Thyroid gland (tissue), 4 donors: ENCODE measurements around the gene BUD13. TPM values are rescaled to one million over a fixed set of nuclear protein-coding genes. Genes with fewer than 3 reads are reported as not detected.

Source experiments
- DNase-seq, 2 donors: peaks; one replicate each; pipeline ENCODE4 v3.0.0-alpha.2; 2019
- H3K27ac ChIP-seq, 3 donors: fragments of 200-600 bp; sonication (generic); 1 replicate in 2 of 3; 2 replicates in 1 of 3; pipeline ENCODE4 v1.5.1; 2016 to 2019; ENCODE audit warnings: mild to moderate bottlenecking in 1 of 3, moderate library complexity in 1 of 3
- H3K27me3 ChIP-seq: fragments of 200-600 bp; sonication (generic); one replicate; pipeline ENCODE4 v1.5.1; 2019
- H3K36me3 ChIP-seq, 2 donors: fragments of 200-600 bp; sonication (generic); one replicate each; pipeline ENCODE4 v1.5.1; 2016 to 2019
- H3K4me1 ChIP-seq, 2 donors: fragments of 200-600 bp; sonication (generic); one replicate each; pipeline ENCODE4 v1.5.1; 2017 to 2019
- H3K4me3 ChIP-seq, 3 donors: fragments of 200-600 bp; sonication (generic); replicated peaks in 1 of 3; 1 replicate in 2 of 3; 2 replicates in 1 of 3; pipeline ENCODE4 v1.5.1; 2016; ENCODE audit warnings: mild to moderate bottlenecking in 1 of 3
- H3K9me3 ChIP-seq: fragments of 200-600 bp; sonication (generic); one replicate; pipeline ENCODE4 v1.5.1; 2017
- CTCF ChIP-seq, 6 experiments: fragments of 200-600 bp in 3 of 6; fragments of 450-650 bp in 3 of 6; sonication (generic) in 3 of 6; IDR thresholded peaks; one replicate each; pipeline ENCODE4 v1.5.1; 2016 to 2019; ENCODE audit warnings: antibody characterized with exemption in 6 of 6, mild to moderate bottlenecking in 2 of 6, inconsistent platforms in 1 of 6, moderate library complexity in 1 of 6
- POLR2A ChIP-seq, 2 donors: fragments of 450-650 bp; IDR thresholded peaks; one replicate each; pipeline ENCODE4 v1.6.1; 2017; ENCODE audit warnings: antibody characterized with exemption in 2 of 2, mild to moderate bottlenecking in 2 of 2, moderate library complexity in 1 of 2
- WGBS, 2 donors: methylation state at CpG; one replicate each; pipeline ENCODE4 v1.1.5; 2017; 5-methylcytosine and 5-hydroxymethylcytosine counted together
- intact Hi-C: fragments of 100-400 bp; cut with DNase I; formaldehyde crosslinking; loops from one replicate; pipeline ENCODE4 v1.15.1; 2023
- total RNA-seq, 4 donors: library from RNA; depleted of rRNA; stranded (reverse); fragments of >200 nt; gene quantifications; one replicate each; pipeline ENCODE4 v1.2.3, GENCODE V29; 2016

Gene BUD13
- total RNA-seq, 4 donors from 2014 or later = 15.2 to 18.7 (median 17.8) TPM

GRCh38 chr11:116729501-116730240, 43.1 kb downstream of the BUD13 start:
- 100% methylated on average over 3 of the region's 8 CpGs for WGBS, 2 donors
- TF ChIP-seq POLR2A (IDR thresholded peaks at IDR 0.05) = no peak
- no peak for TF ChIP-seq CTCF (IDR thresholded peaks at IDR 0.05)
- H3K27ac ChIP-seq = no peak overlapping the region
- no peak overlapping the region for H3K4me3 ChIP-seq
- peaks cover 0 to 5% of the 10 kb centered on the region in 2 donors for H3K4me1 ChIP-seq
- DNase-seq = no peak
- no peaks in the 10 kb centered on the region for H3K27me3 ChIP-seq
- no peaks in the 10 kb centered on the region for H3K9me3 ChIP-seq
- intact Hi-C loops = no loop called here
- H3K36me3 ChIP-seq = no peaks in the 10 kb centered on the region

- intact Hi-C loops = no loop called here
- Histone ChIP-seq H3K9me3 (no peaks in the 10 kb centered on the region), H3K27me3 (no peaks in the 10 kb centered on the region), H3K27ac (no peak overlapping the region), H3K4me3 (no peak overlapping the region), H3K4me1 (peaks cover 0 to 5% of the 10 kb centered on the region in 2 donors), H3K36me3 (no peaks in the 10 kb centered on the region)
- no peak for DNase-seq
- TF ChIP-seq CTCF (IDR thresholded peaks at IDR 0.05) (no peak), POLR2A (IDR thresholded peaks at IDR 0.05) (no peak)
- 77 to 79% methylated on average over 6 of the region's 6 CpGs for WGBS, 2 donors
Observed at GRCh38 chr11:116727990-116728389, 44.8 kb downstream of the BUD13 start.

- Histone ChIP-seq H3K4me3 (no peak overlapping the region), H3K4me1 (no peaks in the 10 kb centered on the region), H3K27me3 (no peaks in the 10 kb centered on the region), H3K36me3 (no peaks in the 10 kb centered on the region), H3K9me3 (no peaks in the 10 kb centered on the region), H3K27ac (no peak overlapping the region)
- DNase-seq = no peak
- 60 to 63% methylated on average over 17 to 19 of the region's 19 CpGs for WGBS, 2 donors
- TF ChIP-seq CTCF (IDR thresholded peaks at IDR 0.05) = no peak
- no peak for TF ChIP-seq POLR2A (IDR thresholded peaks at IDR 0.05)
- intact Hi-C loops = no loop called here
Observed at GRCh38 chr11:116725434-116726221, 47.2 kb downstream of the BUD13 start.

- Histone ChIP-seq H3K27me3 (no peaks in the 10 kb centered on the region), H3K9me3 (no peaks in the 10 kb centered on the region), H3K4me3 (no peak overlapping the region), H3K27ac (no peak overlapping the region), H3K4me1 (no peaks in the 10 kb centered on the region), H3K36me3 (no peaks in the 10 kb centered on the region)
- WGBS, 2 donors = 78 to 81% methylated on average over 6 of the region's 6 CpGs
- no peak for DNase-seq
- intact Hi-C loops = no loop called here
- TF ChIP-seq CTCF (IDR thresholded peaks at IDR 0.05) (no peak), POLR2A (IDR thresholded peaks at IDR 0.05) (no peak)
Observed at GRCh38 chr11:116724813-116725212, 48.0 kb downstream of the BUD13 start.

GRCh38 chr11:116723511-116723910, 49.3 kb downstream of the BUD13 start:
- no peaks in the 10 kb centered on the region for H3K4me1 ChIP-seq
- TF ChIP-seq POLR2A (IDR thresholded peaks at IDR 0.05) = no peak
- no peak for TF ChIP-seq CTCF (IDR thresholded peaks at IDR 0.05)
- no peak for DNase-seq
- H3K4me3 ChIP-seq = no peak overlapping the region
- WGBS, 2 donors = 73 to 87% methylated on average over 7 of the region's 7 CpGs
- H3K27ac ChIP-seq = no peak overlapping the region
- H3K9me3 ChIP-seq = no peaks in the 10 kb centered on the region
- no peaks in the 10 kb centered on the region for H3K36me3 ChIP-seq
- no peaks in the 10 kb centered on the region for H3K27me3 ChIP-seq
- intact Hi-C loops = no loop called here
